ENCODE results near the gene KCNH8. TPM values are rescaled to one million over a fixed set of nuclear protein-coding genes. Genes with fewer than 3 reads are reported as not detected.

KCNH8 gene
- total and polyA plus RNA-seq, 2 donors (not counting 1 experiment from before 2014, with no cell fraction given), result under 0.01 TPM; not detected in 1

DNA sequence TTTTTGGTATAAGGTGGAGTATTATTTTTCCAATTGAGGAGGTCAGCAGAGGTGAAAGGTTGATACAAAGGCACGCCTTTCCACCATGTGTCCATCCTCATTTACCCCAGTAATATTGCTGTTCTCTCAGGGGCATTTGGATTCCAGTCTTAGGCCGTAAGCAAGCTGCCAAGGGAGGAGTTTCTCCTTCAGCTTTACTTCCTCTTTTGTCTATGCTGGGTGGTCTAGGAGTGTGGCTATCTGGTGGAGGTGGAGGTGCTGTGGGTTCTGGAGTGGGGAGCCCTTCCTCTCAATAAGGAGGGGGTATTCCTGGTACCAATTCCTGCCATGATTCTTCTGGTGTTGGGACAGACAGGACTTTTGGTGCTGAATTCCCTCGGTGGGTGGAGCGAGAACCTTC lies 340.6 kb downstream of the KCNH8 start:
- no peaks in the 10 kb centered on the region for H3K4me1 ChIP-seq (ENCODE audit: control insufficient read depth, extremely low read depth, insufficient read depth, low read length)
- H4K20me1 ChIP-seq (ENCODE audit: control insufficient read depth, extremely low read depth, insufficient read depth, low read length), result no peaks in the 10 kb centered on the region
- H2AFZ ChIP-seq (ENCODE audit: low read length), result no peak overlapping the region
- no peaks in the 10 kb centered on the region for H3K79me2 ChIP-seq (ENCODE audit: control insufficient read depth, insufficient read depth, low read length)
- no peaks in the 10 kb centered on the region for H3K36me3 ChIP-seq (ENCODE audit: control insufficient read depth, insufficient read depth, low read length)
- H3K9me3 ChIP-seq (ENCODE audit: control insufficient read depth, insufficient read depth, low read depth, low read length), result no peaks in the 10 kb centered on the region
- H3K9ac ChIP-seq (ENCODE audit: insufficient read depth, low read length), result no peak overlapping the region
- TF ChIP-seq EZH2 (IDR thresholded peaks at IDR 0.05; ENCODE audit: low read length, missing control alignments), result no peak
- TF ChIP-seq, protein P1, sequence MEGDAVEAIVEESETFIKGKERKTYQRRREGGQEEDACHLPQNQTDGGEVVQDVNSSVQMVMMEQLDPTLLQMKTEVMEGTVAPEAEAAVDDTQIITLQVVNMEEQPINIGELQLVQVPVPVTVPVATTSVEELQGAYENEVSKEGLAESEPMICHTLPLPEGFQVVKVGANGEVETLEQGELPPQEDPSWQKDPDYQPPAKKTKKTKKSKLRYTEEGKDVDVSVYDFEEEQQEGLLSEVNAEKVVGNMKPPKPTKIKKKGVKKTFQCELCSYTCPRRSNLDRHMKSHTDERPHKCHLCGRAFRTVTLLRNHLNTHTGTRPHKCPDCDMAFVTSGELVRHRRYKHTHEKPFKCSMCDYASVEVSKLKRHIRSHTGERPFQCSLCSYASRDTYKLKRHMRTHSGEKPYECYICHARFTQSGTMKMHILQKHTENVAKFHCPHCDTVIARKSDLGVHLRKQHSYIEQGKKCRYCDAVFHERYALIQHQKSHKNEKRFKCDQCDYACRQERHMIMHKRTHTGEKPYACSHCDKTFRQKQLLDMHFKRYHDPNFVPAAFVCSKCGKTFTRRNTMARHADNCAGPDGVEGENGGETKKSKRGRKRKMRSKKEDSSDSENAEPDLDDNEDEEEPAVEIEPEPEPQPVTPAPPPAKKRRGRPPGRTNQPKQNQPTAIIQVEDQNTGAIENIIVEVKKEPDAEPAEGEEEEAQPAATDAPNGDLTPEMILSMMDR (conservative IDR thresholded peaks at IDR 0.05 in 1 of 2, IDR thresholded peaks at IDR 0.05 in 1 of 2; ENCODE audit: low read depth in 1 of 2, low read length in 2 of 2), result no peak
- no peak overlapping the region for H3K4me3 ChIP-seq (replicated peaks in 1 of 4; ENCODE audit: control extremely low read depth in 1 of 4, insufficient read depth in 1 of 4, low read depth in 3 of 4, low read length in 4 of 4)
- no peak for DNase-seq (ENCODE audit: low read depth in 2 of 2)
- H3K27me3 ChIP-seq (ENCODE audit: control insufficient read depth, insufficient read depth, low read length), result no peaks in the 10 kb centered on the region
- no peak overlapping the region for H3K27ac ChIP-seq (ENCODE audit: insufficient read depth, low read length)
- no peak overlapping the region for H3K4me2 ChIP-seq (ENCODE audit: extremely low read depth, insufficient read depth, low read length)

DNA sequence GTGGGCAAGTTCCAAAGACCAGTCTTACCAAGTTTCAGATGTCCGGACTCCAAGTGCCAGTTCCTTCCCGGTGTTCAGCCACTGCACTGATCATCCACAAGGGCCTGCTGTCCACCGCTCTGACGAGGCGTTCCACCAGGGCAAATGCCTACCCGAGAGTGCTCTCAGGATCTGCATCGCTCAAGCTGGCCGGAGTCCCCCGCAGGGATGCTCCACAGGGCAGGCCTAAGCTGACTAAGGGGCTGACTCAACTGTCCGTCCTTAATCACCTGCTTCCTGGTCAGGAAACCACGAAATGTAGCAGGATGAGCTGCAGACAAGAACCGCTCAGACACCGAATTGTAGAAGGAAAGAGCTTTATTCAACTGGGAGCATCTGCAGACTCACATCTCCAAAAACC lies 341.6 kb downstream of the KCNH8 start:
- no peak overlapping the region for H3K4me3 ChIP-seq (replicated peaks in 1 of 4; ENCODE audit: control extremely low read depth in 1 of 4, insufficient read depth in 1 of 4, low read depth in 3 of 4, low read length in 4 of 4)
- no peak overlapping the region for H2AFZ ChIP-seq (ENCODE audit: low read length)

DNA sequence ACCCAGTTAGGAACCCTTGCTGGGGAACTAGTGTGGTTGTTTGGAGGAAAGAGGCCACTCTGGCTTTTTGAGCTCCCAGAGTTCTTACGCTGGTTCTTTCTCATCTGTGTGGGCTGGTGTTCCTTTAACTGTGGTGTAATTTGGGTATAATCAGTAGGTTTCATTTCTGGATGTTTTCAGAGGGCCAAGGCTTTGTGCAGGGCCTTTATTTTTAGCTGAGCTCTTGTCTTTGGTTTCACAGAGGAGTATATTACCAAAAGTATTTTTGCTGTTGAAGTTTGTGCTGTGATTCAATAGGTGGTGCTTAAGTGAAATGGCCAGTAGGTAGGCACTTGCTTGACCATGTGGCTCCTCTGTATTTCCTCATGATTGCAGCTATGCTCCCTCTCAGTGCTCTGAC lies 357.9 kb downstream of the KCNH8 start:
- no peaks in the 10 kb centered on the region for H3K9me3 ChIP-seq (ENCODE audit: control insufficient read depth, insufficient read depth, low read depth, low read length)
- TF ChIP-seq, protein P1 (conservative IDR thresholded peaks at IDR 0.05 in 1 of 2, IDR thresholded peaks at IDR 0.05 in 1 of 2; ENCODE audit: low read depth in 1 of 2, low read length in 2 of 2), result no peak
- no peak for TF ChIP-seq EZH2 (IDR thresholded peaks at IDR 0.05; ENCODE audit: low read length, missing control alignments)
- no peak overlapping the region for H3K27ac ChIP-seq (ENCODE audit: insufficient read depth, low read length)
- no peaks in the 10 kb centered on the region for H3K79me2 ChIP-seq (ENCODE audit: control insufficient read depth, insufficient read depth, low read length)
- no peak overlapping the region for H3K4me3 ChIP-seq (replicated peaks in 1 of 4; ENCODE audit: control extremely low read depth in 1 of 4, insufficient read depth in 1 of 4, low read depth in 3 of 4, low read length in 4 of 4)
- no peaks in the 10 kb centered on the region for H3K27me3 ChIP-seq (ENCODE audit: control insufficient read depth, insufficient read depth, low read length)
- H2AFZ ChIP-seq (ENCODE audit: low read length), result no peak overlapping the region
- H3K9ac ChIP-seq (ENCODE audit: insufficient read depth, low read length), result no peak overlapping the region
- H3K36me3 ChIP-seq (ENCODE audit: control insufficient read depth, insufficient read depth, low read length), result no peaks in the 10 kb centered on the region
- no peaks in the 10 kb centered on the region for H4K20me1 ChIP-seq (ENCODE audit: control insufficient read depth, extremely low read depth, insufficient read depth, low read length)
- H3K4me1 ChIP-seq (ENCODE audit: control insufficient read depth, extremely low read depth, insufficient read depth, low read length), result no peaks in the 10 kb centered on the region
- no peak overlapping the region for H3K4me2 ChIP-seq (ENCODE audit: extremely low read depth, insufficient read depth, low read length)
- no peak for DNase-seq (ENCODE audit: low read depth in 2 of 2)

More for the DNA sequence above, 341.6 kb downstream of the KCNH8 start:
- H3K9ac ChIP-seq (ENCODE audit: insufficient read depth, low read length), result no peak overlapping the region
- H3K4me1 ChIP-seq (ENCODE audit: control insufficient read depth, extremely low read depth, insufficient read depth, low read length), result no peaks in the 10 kb centered on the region
- no peaks in the 10 kb centered on the region for H3K9me3 ChIP-seq (ENCODE audit: control insufficient read depth, insufficient read depth, low read depth, low read length)
- no peaks in the 10 kb centered on the region for H4K20me1 ChIP-seq (ENCODE audit: control insufficient read depth, extremely low read depth, insufficient read depth, low read length)
- H3K27me3 ChIP-seq (ENCODE audit: control insufficient read depth, insufficient read depth, low read length), result no peaks in the 10 kb centered on the region
- H3K27ac ChIP-seq (ENCODE audit: insufficient read depth, low read length), result no peak overlapping the region
- no peaks in the 10 kb centered on the region for H3K36me3 ChIP-seq (ENCODE audit: control insufficient read depth, insufficient read depth, low read length)
- H3K79me2 ChIP-seq (ENCODE audit: control insufficient read depth, insufficient read depth, low read length), result no peaks in the 10 kb centered on the region
- no peak for DNase-seq (ENCODE audit: low read depth in 2 of 2)
- no peak overlapping the region for H3K4me2 ChIP-seq (ENCODE audit: extremely low read depth, insufficient read depth, low read length)
- TF ChIP-seq, protein P1 (conservative IDR thresholded peaks at IDR 0.05 in 1 of 2, IDR thresholded peaks at IDR 0.05 in 1 of 2; ENCODE audit: low read depth in 1 of 2, low read length in 2 of 2), result no peak
- TF ChIP-seq EZH2 (IDR thresholded peaks at IDR 0.05; ENCODE audit: low read length, missing control alignments), result no peak

Measured in fibroblast of lung (primary cell).